Loucy (cell line): Measurements from ENCODE around the gene SPOCK1.

ENCODE experiments used
- CTCF ChIP-seq: fragments of 200-600 bp; sonication (generic); conservative IDR thresholded peaks from 2 replicates; pipeline ENCODE4 v1.5.1; 2014; ENCODE audit warnings: mild to moderate bottlenecking, antibody characterized with exemption, low read length
- EZH2phosphoT487 ChIP-seq: fragments of 200-600 bp; IDR thresholded peaks from 2 replicates; pipeline ENCODE4 v1.6.1; 2018; ENCODE audit warnings: antibody characterized with exemption, mild to moderate bottlenecking, moderate library complexity, borderline replicate concordance

- TF ChIP-seq CTCF (no peak), EZH2phosphoT487 (no peak)
These were observed 384.0 kb downstream of the SPOCK1 start for GRCh38 chr5:137115152-137115551.
